Measurements from ENCODE around the gene PLPPR1.

GRCh38 chr9:101131326-101131725 is 102.8 kb downstream of the PLPPR1 start:
- TF ChIP-seq CTCF (IDR thresholded peaks at IDR 0.05), result no peak
- TF ChIP-seq POLR2A (IDR thresholded peaks at IDR 0.05), result no peak
